ENCODE results near the gene MKRN2. TPM values are rescaled to one million over a fixed set of nuclear protein-coding genes. Genes with fewer than 3 reads are reported as not detected.
A peak's percentile ranks its signal among the peaks of the same experiment; 100 is the strongest.

The MKRN2 gene
- polyA plus RNA-seq, 1 donor from 2014 or later: 41.0 TPM

DNA sequence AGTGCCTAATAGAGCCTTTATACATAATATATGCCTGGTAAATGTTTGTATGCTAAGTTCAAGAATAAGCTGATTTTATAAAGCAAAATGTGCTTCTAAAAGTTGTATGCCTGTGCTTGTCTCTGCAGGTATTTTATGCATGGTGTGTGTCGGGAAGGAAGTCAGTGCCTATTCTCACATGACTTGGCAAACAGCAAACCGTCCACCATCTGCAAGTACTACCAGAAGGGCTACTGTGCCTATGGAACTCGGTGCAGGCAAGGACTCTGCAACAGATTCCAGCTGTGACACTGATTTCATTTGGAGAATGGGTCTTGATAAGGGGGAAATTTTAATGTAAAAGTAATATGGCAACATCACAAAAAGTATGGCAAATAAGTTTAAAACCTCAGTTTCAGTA, 11.9 kb downstream of the MKRN2 start:
- Mint-ChIP-seq H3K4me1 (peaks cover 11 to 27% (median 13%) of the 10 kb centered on the region in 3 donors), H3K36me3 (peaks cover 14% of the 10 kb centered on the region), H3K27ac (no peak overlapping the region), H3K27me3 (no peaks in the 10 kb centered on the region), H3K4me3 (no peak overlapping the region), H3K9me3 (peaks cover 4 to 13% (median 4%) of the 10 kb centered on the region in 3 donors)

DNA sequence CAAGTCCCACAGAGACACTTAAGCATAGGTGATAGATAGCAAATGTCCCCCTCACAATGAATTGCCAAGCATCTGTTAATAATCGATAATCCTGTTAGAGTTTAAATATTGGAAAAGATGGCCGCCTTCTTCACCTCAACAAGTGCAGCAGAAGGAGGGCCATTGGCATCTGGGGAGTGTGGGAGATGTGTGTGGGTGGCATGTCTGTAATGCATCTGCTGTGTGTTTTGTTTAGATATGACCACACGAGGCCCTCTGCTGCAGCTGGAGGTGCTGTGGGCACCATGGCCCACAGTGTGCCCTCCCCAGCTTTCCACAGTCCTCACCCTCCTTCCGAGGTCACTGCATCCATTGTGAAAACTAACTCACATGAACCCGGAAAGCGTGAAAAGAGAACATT, 12.9 kb downstream of the MKRN2 start:
- Mint-ChIP-seq H3K27me3 (no peaks in the 10 kb centered on the region), H3K36me3 (peaks cover 13% of the 10 kb centered on the region), H3K27ac (no peak overlapping the region), H3K9me3 (peaks cover 1 to 12% (median 4%) of the 10 kb centered on the region in 3 donors), H3K4me1 (peaks cover 8 to 23% (median 10%) of the 10 kb centered on the region in 3 donors), H3K4me3 (no peak overlapping the region)

DNA sequence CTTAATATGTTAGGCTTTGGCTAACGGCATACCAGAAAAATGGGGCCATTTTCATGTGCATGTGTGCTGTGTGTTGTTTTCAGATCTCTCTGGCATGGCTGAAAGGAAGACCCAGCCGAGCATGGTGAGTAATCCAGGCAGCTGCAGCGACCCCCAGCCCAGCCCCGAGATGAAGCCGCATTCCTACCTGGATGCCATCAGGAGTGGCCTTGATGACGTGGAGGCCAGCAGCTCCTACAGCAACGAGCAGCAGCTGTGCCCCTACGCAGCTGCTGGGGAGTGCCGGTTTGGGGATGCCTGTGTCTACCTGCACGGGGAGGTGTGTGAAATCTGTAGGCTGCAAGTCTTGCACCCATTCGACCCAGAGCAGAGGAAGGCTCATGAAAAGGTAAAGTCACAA, 15.1 kb downstream of the MKRN2 start:
- Mint-ChIP-seq H3K27ac (no peak overlapping the region), H3K4me3 (no peak overlapping the region), H3K4me1 (peaks cover 4 to 7% (median 5%) of the 10 kb centered on the region in 3 donors), H3K36me3 (peaks cover 16% of the 10 kb centered on the region), H3K9me3 (peaks cover 0 to 2% (median 2%) of the 10 kb centered on the region in 3 donors), H3K27me3 (no peaks in the 10 kb centered on the region)

DNA sequence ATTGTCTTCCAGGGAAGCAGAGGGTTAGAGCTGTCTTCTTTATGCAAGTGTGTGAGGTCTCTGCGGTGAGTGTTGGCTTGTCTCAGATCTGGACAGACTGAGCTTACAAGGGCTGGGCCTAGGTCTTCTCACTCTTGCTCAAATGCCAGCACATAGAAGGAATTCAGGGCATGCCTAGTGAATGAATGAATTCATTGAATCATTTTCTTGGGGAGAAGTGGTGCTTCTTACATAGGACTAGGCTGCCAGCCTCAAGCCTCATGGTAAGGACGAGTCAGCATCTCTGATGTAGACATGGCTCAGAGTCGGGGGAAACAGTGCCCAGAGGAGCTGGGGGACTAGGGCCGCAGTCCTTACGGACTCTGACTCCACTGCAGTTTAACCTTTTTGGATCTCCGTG, 17.2 kb downstream of the MKRN2 start:
- no peaks in the 10 kb centered on the region for H3K27me3 Mint-ChIP-seq
- no peak overlapping the region for H3K4me3 Mint-ChIP-seq
- peaks cover 25% of the 10 kb centered on the region for H3K36me3 Mint-ChIP-seq
- H3K27ac Mint-ChIP-seq: no peak overlapping the region
- no peaks in the 10 kb centered on the region for H3K4me1 Mint-ChIP-seq
- peaks cover 2 to 5% (median 3%) of the 10 kb centered on the region in 3 donors for H3K9me3 Mint-ChIP-seq

DNA sequence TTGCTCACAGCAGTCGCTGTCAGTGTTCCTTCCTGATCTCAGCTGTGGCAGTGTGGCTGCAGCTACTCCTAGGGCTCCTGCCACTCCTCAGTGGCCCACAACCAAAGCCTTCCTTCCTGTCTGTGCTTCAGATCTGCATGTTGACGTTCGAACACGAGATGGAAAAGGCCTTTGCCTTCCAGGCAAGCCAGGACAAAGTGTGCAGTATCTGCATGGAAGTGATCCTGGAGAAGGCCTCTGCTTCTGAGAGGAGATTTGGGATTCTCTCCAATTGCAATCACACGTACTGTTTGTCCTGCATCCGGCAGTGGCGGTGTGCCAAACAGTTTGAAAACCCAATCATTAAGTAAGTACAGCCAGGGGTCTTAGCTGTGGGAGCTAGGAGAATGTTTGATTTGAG, 17.8 kb downstream of the MKRN2 start:
- Mint-ChIP-seq H3K4me3 (no peak overlapping the region), H3K4me1 (peaks cover 0 to 3% (median 0%) of the 10 kb centered on the region in 3 donors), H3K9me3 (peaks cover 2 to 5% (median 3%) of the 10 kb centered on the region in 3 donors), H3K36me3 (peaks cover 24% of the 10 kb centered on the region), H3K27me3 (no peaks in the 10 kb centered on the region), H3K27ac (no peak overlapping the region)

DNA sequence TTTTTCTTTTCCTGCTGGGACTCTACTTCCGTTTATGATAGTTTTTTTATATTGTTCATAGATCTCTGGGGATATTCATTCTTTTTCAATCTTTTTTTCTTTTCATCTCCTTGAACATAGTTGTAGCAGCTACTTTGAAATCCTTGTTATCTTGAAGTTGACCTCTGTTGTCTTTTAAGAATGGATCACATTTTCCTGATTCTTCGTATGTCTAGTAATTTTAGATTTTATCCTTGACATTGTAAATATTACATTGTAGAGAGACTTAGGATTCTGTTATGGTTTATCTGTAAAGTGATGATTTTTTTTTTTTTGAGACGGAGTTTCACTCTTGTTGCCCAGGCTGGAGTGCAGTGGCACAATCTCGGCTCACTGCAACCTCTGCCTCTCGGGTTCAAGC, 20.5 kb downstream of the MKRN2 start:
- Mint-ChIP-seq H3K4me1 (peaks cover 0 to 3% (median under 1%) of the 10 kb centered on the region in 3 donors), H3K4me3 (no peak overlapping the region), H3K9me3 (peaks cover 2 to 5% (median 3%) of the 10 kb centered on the region in 3 donors), H3K36me3 (peaks cover 23% of the 10 kb centered on the region), H3K27ac (peak overlapping the region in 1 of 3 donors; percentile 23), H3K27me3 (no peaks in the 10 kb centered on the region)

DNA sequence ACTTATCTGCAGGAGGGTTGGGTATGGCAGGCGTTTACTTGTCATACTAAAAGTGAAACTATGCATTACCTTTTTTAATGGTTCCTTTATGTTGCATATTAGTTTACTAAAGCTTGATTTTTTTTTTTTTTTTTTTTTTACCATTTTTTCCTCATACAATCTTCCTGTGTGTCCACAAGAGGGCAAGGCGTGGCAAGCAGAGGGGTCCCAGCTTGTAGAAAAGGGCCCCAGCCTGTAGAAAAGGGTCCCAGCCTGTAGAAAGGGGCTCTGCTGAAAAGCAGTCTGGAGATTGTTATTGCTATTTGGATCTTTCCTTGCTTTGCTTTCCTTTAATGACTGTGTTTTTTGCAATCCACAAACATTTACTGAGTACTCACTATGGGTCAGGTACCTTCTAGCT, 21.9 kb downstream of the MKRN2 start:
- Mint-ChIP-seq H3K9me3 (peaks cover 2 to 5% (median 3%) of the 10 kb centered on the region in 3 donors), H3K27ac (no peak overlapping the region), H3K27me3 (no peaks in the 10 kb centered on the region), H3K36me3 (peaks cover 20% of the 10 kb centered on the region), H3K4me1 (peaks cover 0 to 4% (median 3%) of the 10 kb centered on the region in 3 donors), H3K4me3 (no peak overlapping the region)

DNA sequence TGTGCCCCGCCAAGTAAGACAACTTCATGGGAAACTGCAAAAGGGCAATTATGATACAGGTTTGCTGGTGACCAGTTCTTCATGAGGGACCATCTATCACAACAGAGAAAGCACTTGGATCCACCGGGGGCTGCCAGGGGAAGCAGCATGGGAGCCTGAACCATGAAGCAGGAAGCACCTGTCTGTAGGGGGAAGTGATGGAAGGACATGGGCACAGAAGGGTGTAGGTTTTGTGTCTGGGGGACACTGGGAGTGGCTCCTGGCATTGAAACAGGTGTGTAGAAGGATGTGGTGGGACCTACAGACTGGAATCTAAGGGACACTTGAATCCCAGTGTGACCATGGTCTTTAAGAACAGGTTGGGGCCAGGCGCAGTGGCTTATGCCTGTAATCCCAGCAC, 22.6 kb downstream of the MKRN2 start:
- Mint-ChIP-seq H3K36me3 (peaks cover 16% of the 10 kb centered on the region), H3K9me3 (peaks cover 2 to 5% (median 3%) of the 10 kb centered on the region in 3 donors), H3K27me3 (no peaks in the 10 kb centered on the region), H3K4me1 (peaks cover 0 to 4% (median 3%) of the 10 kb centered on the region in 3 donors), H3K27ac (peak overlapping the region; percentile 27 to 83 (median 44)), H3K4me3 (no peak overlapping the region)

DNA sequence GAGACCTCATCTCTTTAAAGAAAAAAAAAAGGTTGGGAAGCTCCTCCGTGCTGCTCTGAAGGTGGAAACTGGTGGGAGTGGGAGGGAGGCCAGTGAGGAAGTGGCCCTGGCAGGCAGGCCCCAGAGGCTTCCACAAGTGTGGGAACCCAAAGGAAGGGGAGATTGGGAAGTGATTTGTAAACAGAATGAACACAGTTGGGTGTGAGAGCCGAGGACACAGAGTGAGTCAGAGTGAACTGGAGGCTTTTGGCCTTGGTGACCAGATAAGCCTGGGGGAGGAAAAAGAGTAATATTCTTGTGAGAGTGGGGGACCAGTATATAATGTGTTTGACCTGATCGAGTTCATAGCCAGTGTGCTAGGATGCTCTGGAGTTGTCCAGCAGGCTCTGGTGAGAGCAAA, 23.0 kb downstream of the MKRN2 start:
- Mint-ChIP-seq H3K27ac (peak overlapping the region in 2 of 3 donors; percentile 44 to 83), H3K4me1 (peaks cover 0 to 4% (median 3%) of the 10 kb centered on the region in 3 donors), H3K9me3 (peaks cover 2 to 5% (median 3%) of the 10 kb centered on the region in 3 donors), H3K4me3 (no peak overlapping the region), H3K27me3 (no peaks in the 10 kb centered on the region), H3K36me3 (peaks cover 16% of the 10 kb centered on the region)

DNA sequence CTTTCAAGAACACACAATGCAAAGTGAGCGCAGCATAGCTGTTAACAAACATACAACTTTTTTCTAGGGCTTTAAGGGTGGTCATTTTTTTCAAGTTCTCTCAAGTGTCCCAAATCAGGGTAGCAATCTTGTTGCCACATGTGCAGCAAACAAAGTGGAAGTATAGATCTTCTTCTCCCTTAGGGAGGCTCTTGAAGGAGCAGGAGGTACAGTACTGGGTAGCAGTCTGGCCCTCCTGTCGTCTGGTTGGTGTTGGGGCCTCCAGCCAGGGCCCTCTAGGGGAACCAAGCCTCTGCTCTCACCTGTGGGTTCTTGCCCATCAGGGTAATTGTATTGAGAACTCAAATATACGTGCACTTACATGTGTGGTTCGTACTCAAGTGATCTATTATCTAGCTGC, 25.8 kb downstream of the MKRN2 start:
- Mint-ChIP-seq H3K27ac (peak overlapping the region in 1 of 3 donors; percentile 65), H3K4me3 (no peak overlapping the region), H3K36me3 (peaks cover 4% of the 10 kb centered on the region), H3K4me1 (peaks cover 1 to 4% (median 3%) of the 10 kb centered on the region in 3 donors), H3K27me3 (no peaks in the 10 kb centered on the region), H3K9me3 (no peaks in the 10 kb centered on the region)

DNA sequence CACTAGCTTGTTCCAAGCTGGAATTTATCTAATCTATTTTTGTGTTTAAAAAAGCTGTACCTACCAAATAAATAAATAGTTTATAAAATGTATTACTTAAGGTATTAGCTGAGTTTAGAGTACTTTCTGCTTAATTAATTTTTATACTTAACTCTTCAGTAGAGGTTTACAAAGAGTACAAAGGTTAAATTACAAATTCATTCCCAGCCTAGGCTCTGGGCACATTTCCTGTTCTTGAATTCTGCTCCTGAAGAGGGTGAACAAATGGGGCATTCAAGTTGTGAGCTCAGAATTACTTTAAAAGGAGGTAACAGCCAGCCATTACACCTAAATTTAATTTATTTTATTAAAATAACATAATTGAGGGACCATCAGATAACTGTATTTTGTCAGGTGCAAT, 26.4 kb downstream of the MKRN2 start:
- Mint-ChIP-seq H3K27ac (peak overlapping the region in 1 of 3 donors; percentile 65), H3K36me3 (peaks cover 2% of the 10 kb centered on the region), H3K4me1 (peaks cover 1 to 4% (median 3%) of the 10 kb centered on the region in 3 donors), H3K27me3 (no peaks in the 10 kb centered on the region), H3K4me3 (no peak overlapping the region), H3K9me3 (no peaks in the 10 kb centered on the region)

DNA sequence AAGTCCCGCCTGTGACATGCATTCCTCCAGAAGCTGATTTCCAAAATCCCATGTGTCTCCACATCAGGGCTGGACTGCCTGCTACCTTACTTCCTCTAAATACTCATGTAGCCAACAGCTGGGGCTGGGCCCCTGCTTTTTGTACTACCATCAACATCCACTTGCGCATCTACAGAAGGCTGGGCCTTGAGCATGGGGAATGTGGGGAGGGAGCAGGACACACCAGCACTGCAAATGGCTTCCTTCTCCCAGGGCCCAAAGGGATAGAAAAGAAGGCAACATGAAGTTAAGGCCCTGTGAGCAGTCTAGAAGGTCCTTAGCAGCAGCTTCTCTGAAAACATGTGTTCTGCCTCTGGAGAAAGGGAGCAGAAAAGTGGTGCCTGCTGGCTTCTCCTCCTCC, 27.2 kb downstream of the MKRN2 start:
- Mint-ChIP-seq H3K4me1 (peaks cover 1 to 4% (median 3%) of the 10 kb centered on the region in 3 donors), H3K27me3 (no peaks in the 10 kb centered on the region), H3K4me3 (no peak overlapping the region), H3K36me3 (peaks cover 1% of the 10 kb centered on the region), H3K9me3 (no peaks in the 10 kb centered on the region), H3K27ac (no peak overlapping the region)

DNA sequence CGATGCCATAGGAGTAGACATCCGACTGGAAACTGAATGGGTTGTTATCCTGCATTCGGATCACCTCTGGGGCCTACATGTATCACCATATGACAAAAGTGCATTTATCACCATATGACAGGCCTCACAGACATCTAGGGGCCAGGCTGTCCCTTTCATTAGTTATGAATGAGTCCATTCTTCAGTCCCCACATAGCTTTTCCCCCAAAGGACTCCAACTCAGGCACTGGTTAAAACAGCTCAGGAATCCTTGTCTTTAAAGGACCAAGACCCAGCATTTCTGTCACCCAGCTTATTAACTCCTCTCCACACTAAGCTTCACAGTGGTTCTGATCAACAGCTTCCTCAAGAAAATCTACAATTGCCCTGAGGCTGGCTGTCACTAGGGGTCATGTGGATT, 28.3 kb downstream of the MKRN2 start:
- Mint-ChIP-seq H3K27me3 (no peaks in the 10 kb centered on the region), H3K27ac (peak overlapping the region in 1 of 3 donors; percentile 39), H3K36me3 (peaks cover 1% of the 10 kb centered on the region), H3K4me3 (no peak overlapping the region), H3K9me3 (no peaks in the 10 kb centered on the region), H3K4me1 (peaks cover 0 to 4% (median 4%) of the 10 kb centered on the region in 3 donors)

DNA sequence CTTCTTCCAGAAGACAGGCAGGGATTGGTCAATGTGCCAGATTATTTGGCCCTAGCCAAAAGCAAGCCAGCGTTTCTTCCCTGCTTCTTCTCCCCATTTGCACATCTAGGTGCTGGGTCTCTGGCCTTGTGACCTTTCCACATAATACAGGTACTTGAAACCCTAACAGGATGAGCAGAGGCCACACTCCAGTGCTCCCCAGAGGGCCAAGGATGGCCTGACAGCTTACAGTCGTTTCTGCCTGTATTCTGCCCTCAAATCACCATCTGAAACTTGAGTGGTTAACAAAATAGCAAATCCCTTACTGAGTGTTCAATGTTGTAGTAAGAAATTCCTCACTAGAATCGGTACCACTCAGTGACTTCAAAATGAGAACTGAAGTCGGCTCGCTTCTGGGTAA, 29.1 kb downstream of the MKRN2 start:
- H3K27ac Mint-ChIP-seq: peak overlapping the region; percentile 27 to 39 (median 31)
- peaks cover 4 to 10% (median 5%) of the 10 kb centered on the region in 3 donors for H3K4me1 Mint-ChIP-seq

DNA sequence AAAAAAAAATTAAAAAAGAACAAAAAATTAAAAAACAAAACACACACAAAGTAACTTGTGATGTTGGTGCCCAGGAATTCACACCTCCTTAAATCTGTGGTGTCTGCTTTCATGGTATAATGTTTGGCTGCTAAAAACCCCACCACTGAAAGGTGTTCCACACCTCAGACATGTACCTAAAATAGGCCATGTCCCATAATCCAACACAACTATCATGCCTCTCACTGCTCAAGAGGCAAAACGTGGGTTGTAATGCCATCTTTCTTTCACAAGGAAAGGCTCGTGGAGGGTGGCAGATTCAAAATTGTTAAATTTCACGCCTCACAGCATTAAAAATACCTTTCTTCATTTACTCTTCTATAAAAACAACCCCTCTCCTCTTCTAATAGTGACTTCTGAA, 29.5 kb downstream of the MKRN2 start:
- Mint-ChIP-seq H3K9me3 (no peaks in the 10 kb centered on the region), H3K27ac (peak overlapping the region in 1 of 3 donors; percentile 31), H3K4me1 (peaks cover 4 to 10% (median 5%) of the 10 kb centered on the region in 3 donors), H3K36me3 (peaks cover 1% of the 10 kb centered on the region), H3K4me3 (no peak overlapping the region), H3K27me3 (no peaks in the 10 kb centered on the region)

More for the DNA sequence above, 29.1 kb downstream of the MKRN2 start:
- Mint-ChIP-seq H3K36me3 (peaks cover 1% of the 10 kb centered on the region), H3K4me3 (no peak overlapping the region), H3K27me3 (no peaks in the 10 kb centered on the region), H3K9me3 (no peaks in the 10 kb centered on the region)
